Neural crest cell (in vitro differentiated cells): ENCODE data around the gene CERS6. TPM values are rescaled to one million over a fixed set of nuclear protein-coding genes. Genes with fewer than 3 reads are reported as not detected.

Source experiments
- DNase-seq: peaks from one replicate; pipeline ENCODE4 v3.0.0; 2021; ENCODE audit warnings: low read depth, mixed read lengths, low spot score
- H3K27ac Mint-ChIP-seq: one replicate; pipeline ENCODE4 v1.8.0; 2021; ENCODE audit warnings: mild to moderate bottlenecking, mixed read lengths; ENCODE audit not compliant: unreplicated experiment
- H3K27me3 Mint-ChIP-seq: 2 replicates; pipeline ENCODE4 v1.8.0; 2021; ENCODE audit warnings: low read depth, mild to moderate bottlenecking, mixed read lengths
- H3K36me3 Mint-ChIP-seq: 2 replicates; pipeline ENCODE4 v1.8.0; 2021; ENCODE audit warnings: low read depth, mild to moderate bottlenecking, mixed read lengths
- H3K4me1 Mint-ChIP-seq: 2 replicates; pipeline ENCODE4 v1.8.0; 2021; ENCODE audit warnings: mixed read lengths
- H3K4me3 Mint-ChIP-seq: one replicate; pipeline ENCODE4 v1.8.0; 2021; ENCODE audit warnings: mild to moderate bottlenecking, mixed read lengths
- H3K9me3 Mint-ChIP-seq: 2 replicates; pipeline ENCODE4 v1.8.0; 2021; ENCODE audit warnings: mixed read lengths
- total RNA-seq: library from RNA; stranded (reverse); gene quantifications from 2 replicates; pipeline ENCODE4 v1.2.1, GENCODE V29; 2021
- TF ChIP-seq, protein P1 (sequence below): fragments of 200-600 bp; sonication (generic); conservative IDR thresholded peaks from 2 replicates; pipeline ENCODE4 v1.5.0; 2021; ENCODE audit warnings: antibody characterized with exemption, mild to moderate bottlenecking

The CERS6 gene
- total RNA-seq, 1 donor from 2014 or later: 27.4 TPM

- H3K27me3 Mint-ChIP-seq: no peaks in the 10 kb centered on the region
- TF ChIP-seq, protein P1, sequence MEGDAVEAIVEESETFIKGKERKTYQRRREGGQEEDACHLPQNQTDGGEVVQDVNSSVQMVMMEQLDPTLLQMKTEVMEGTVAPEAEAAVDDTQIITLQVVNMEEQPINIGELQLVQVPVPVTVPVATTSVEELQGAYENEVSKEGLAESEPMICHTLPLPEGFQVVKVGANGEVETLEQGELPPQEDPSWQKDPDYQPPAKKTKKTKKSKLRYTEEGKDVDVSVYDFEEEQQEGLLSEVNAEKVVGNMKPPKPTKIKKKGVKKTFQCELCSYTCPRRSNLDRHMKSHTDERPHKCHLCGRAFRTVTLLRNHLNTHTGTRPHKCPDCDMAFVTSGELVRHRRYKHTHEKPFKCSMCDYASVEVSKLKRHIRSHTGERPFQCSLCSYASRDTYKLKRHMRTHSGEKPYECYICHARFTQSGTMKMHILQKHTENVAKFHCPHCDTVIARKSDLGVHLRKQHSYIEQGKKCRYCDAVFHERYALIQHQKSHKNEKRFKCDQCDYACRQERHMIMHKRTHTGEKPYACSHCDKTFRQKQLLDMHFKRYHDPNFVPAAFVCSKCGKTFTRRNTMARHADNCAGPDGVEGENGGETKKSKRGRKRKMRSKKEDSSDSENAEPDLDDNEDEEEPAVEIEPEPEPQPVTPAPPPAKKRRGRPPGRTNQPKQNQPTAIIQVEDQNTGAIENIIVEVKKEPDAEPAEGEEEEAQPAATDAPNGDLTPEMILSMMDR: no peak
These were observed 2.7 kb upstream of the CERS6 start for GRCh38 chr2:168453404-168453803.

DNA sequence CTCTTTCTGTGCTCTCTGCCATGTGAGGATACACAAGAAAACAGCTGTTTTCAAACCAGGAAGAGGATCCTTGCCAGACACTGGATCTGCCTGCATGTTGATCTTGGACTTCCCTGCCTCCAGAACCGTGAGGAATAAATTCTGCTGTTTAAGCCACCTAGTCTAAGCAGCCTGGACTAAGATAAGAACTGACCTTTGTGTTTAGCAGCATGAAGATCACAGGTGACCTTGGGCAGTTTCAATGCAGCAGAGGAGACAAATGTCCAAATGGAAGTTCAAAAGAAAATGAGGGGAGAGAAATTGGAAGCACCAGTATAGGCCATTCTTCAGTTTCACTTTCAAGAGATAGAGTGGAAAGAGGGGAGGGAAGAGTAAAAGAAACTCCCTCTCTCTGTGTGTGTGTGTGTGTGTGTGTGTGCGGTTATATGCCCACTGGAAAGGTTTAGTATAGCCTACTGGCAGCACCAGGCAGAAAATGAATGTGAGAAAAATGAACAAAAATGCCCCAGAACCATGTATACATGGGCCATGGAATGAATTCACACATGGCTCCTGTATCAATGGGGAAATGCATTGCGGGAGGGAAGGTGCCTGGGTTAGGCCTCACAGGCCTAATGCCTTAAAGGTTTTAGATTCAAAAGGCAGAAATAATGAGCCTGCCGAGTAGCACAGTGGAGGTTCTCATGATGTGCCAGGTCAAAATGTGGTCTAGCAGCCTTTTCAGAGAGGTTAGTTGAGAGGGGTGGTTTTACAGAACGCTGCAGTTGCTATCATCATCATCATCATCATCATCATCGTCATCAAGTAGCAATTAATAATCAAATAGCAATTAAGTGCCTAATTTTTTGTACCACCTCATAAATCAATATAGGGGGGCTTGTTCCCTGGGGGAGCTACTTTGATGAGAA is 1.1 kb upstream of the CERS6 start:
- H3K4me1 Mint-ChIP-seq: peaks cover 27% of the 10 kb centered on the region
- no peak overlapping the region for H3K27ac Mint-ChIP-seq
- no peaks in the 10 kb centered on the region for H3K36me3 Mint-ChIP-seq
- H3K27me3 Mint-ChIP-seq: no peaks in the 10 kb centered on the region
- H3K4me3 Mint-ChIP-seq: no peak overlapping the region
- TF ChIP-seq, protein P1: no peak
- no peaks in the 10 kb centered on the region for H3K9me3 Mint-ChIP-seq
- no peak for DNase-seq

More at GRCh38 chr2:168453404-168453803, 2.7 kb upstream of the CERS6 start:
- no peak for DNase-seq
- Mint-ChIP-seq H3K4me3 (no peak overlapping the region), H3K4me1 (peaks cover 13% of the 10 kb centered on the region), H3K27ac (no peak overlapping the region), H3K9me3 (no peaks in the 10 kb centered on the region), H3K36me3 (no peaks in the 10 kb centered on the region)

DNA sequence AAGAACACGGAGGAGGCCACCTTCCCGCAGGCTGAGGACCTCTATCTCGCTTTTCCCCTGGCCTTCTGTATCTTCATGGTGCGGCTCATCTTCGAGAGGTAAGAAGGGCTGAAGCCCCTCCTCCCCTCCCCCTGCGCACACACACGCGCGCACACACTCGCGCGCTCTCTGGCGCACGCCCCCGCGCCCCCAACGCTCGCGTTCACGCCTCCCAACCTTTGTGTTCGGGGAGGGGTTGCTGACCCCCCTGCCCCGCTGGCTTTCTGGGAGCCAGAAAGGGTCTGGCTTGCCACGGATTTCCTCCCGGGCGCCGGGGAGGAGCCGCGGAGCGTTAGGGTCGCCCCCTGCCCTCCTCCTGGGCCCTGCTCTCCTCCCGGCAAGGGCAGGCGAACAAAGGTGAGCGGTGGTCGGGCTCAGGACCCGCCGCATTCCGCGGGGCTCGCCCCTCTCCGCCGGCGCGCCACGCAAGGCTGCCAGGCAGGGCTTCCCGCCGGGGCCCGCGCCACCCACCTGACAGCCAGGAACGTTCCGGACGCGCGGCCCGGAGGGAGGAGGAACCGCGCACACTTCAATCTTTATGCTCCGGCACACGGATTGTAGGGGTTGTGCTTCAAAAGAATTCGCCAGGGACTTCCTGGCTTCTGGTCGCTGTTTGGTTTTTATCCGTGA is 583 bp downstream of the CERS6 start:
- TF ChIP-seq, protein P1: no peak
- Mint-ChIP-seq H3K27me3 (no peaks in the 10 kb centered on the region), H3K4me3 (peak overlapping the region; percentile 88), H3K4me1 (peaks cover 32% of the 10 kb centered on the region), H3K9me3 (no peaks in the 10 kb centered on the region), H3K27ac (peak overlapping the region; percentile 64), H3K36me3 (no peaks in the 10 kb centered on the region)
- peak; percentile 45 for DNase-seq

DNA sequence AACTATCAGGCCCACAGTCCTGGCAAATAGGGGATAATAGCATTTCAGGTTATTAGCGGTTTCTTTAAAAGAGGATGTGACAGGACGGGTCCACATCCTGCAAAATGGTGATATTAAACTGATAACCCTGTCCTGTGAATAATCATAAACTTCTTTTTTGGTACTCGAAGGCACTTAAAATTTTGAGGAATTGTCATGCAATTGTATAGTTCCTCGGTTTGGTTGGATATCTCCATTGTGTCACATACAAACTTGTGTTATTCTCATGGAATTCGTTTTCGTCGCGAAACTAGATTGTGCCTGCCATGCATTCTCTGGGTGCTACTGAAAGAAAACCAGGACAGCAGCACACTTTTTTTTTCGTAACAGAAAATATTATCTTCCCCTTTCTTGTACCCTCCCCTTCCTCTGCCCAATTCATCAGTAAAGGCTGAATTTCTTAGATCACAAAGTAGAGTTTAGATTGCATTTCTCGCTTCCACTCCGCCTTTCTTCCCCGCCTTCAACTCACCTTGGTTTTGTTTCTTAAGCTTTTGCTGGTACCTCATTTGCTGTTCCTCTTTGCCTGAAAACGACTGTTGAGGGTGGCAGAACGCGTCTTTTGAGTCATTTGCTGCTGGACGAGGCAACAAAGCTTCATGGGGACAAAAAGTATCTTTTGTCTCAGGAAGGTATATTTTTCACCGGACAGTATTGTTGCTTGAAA is 1.3 kb downstream of the CERS6 start:
- no peaks in the 10 kb centered on the region for H3K9me3 Mint-ChIP-seq
- H3K36me3 Mint-ChIP-seq: peaks cover 3% of the 10 kb centered on the region
- H3K4me1 Mint-ChIP-seq: peaks cover 32% of the 10 kb centered on the region
- no peak for DNase-seq
- H3K27ac Mint-ChIP-seq: peak overlapping the region; percentile 0
- no peaks in the 10 kb centered on the region for H3K27me3 Mint-ChIP-seq
- TF ChIP-seq, protein P1: no peak
- H3K4me3 Mint-ChIP-seq: peak overlapping the region; percentile 88

- Mint-ChIP-seq H3K4me3 (peak overlapping the region; percentile 88), H3K9me3 (no peaks in the 10 kb centered on the region), H3K4me1 (peaks cover 32% of the 10 kb centered on the region), H3K27me3 (no peaks in the 10 kb centered on the region), H3K36me3 (peaks cover 3% of the 10 kb centered on the region), H3K27ac (no peak overlapping the region)
- TF ChIP-seq, protein P1: no peak
- no peak for DNase-seq
These were observed 2.1 kb downstream of the CERS6 start for GRCh38 chr2:168458139-168458538.
